Rectal smooth muscle tissue (tissue), 1 donor: Measurements from ENCODE around the gene RERGL.

Source experiments
- H3K27ac ChIP-seq: one replicate; pipeline ENCODE4 v1.7.0; 2013; ENCODE audit warnings: low read depth, low read length, inconsistent platforms
- H3K27me3 ChIP-seq: one replicate; pipeline ENCODE4 v1.7.0; 2013; ENCODE audit warnings: low read length; ENCODE audit not compliant: control insufficient read depth, insufficient read depth
- H3K36me3 ChIP-seq: one replicate; pipeline ENCODE4 v1.7.0; 2013; ENCODE audit warnings: low read length; ENCODE audit not compliant: control insufficient read depth, insufficient read depth
- H3K4me1 ChIP-seq: one replicate; pipeline ENCODE4 v1.7.0; 2013; ENCODE audit warnings: low read length; ENCODE audit not compliant: control insufficient read depth, insufficient read depth
- H3K4me3 ChIP-seq: one replicate; pipeline ENCODE4 v1.7.0; 2013; ENCODE audit warnings: low read length
- H3K9ac ChIP-seq: one replicate; pipeline ENCODE4 v1.7.0; 2013; ENCODE audit warnings: low read length

Gene RERGL

GRCh38 chr12:18090093-18090492 lies at the start of gene RERGL:
TSS of gene RERGL (minus strand) at chr12:18090193. CDS start at chr12:18090140, 53 bp downstream.
- Histone ChIP-seq H3K9ac (no peak within 1 kb of the TSS), H3K36me3 (no peaks in the 10 kb centered on the region), H3K27me3 (no peaks in the 10 kb centered on the region), H3K27ac (no peak within 1 kb of the TSS), H3K4me3 (no peak within 1 kb of the TSS), H3K4me1 (no peaks in the 10 kb centered on the region)

DNA sequence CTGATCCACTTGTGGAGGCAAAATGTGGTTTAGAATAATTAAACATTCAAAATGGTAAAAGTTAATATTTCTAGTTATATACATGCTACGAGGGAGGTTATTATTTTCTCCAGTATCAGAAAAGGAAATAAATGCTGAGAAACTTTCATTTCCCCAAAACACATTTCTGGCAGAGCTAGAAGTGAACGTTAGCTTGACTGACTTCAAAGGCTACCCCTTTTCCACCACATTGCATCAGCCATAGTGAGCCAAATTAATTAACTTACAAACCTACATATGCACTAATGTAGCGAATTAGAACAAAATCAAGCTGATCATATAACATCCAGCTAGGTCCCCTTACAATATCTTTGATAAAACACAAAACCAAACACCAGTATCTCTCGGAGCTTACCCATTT lies 49.3 kb upstream of the RERGL start:
- Histone ChIP-seq H3K9ac (no peak overlapping the region), H3K36me3 (no peaks in the 10 kb centered on the region), H3K4me1 (no peaks in the 10 kb centered on the region), H3K27ac (no peak overlapping the region), H3K4me3 (no peak overlapping the region), H3K27me3 (no peaks in the 10 kb centered on the region)

GRCh38 chr12:18135509-18135908 lies 45.5 kb upstream of the RERGL start:
- H3K4me3 ChIP-seq = no peak overlapping the region

DNA sequence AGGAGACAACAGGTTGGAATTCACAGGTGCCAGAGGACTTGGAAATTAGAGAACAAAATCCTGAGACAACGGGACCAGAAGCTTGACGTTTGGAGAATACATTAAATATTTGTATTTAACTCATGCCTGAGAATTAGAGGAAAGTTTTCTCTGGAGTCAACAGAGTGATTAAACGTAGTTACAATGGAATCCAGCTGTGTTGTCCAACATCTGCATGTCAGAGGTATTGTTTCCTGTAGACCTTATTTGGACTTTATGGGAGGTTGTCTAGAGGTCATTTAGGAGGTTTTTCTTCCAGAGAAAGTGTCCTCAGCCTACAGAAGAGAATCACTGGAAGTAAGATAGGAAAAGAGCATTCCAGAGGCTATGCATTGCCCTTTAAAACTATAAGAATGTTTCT lies 45.1 kb upstream of the RERGL start:
- H3K36me3 ChIP-seq = no peaks in the 10 kb centered on the region
- no peaks in the 10 kb centered on the region for H3K4me1 ChIP-seq
- H3K27me3 ChIP-seq = no peaks in the 10 kb centered on the region
- H3K27ac ChIP-seq = no peak overlapping the region
- H3K9ac ChIP-seq = no peak overlapping the region
- no peak overlapping the region for H3K4me3 ChIP-seq

More at GRCh38 chr12:18135509-18135908, 45.5 kb upstream of the RERGL start:
- no peak overlapping the region for H3K27ac ChIP-seq
- no peak overlapping the region for H3K9ac ChIP-seq
- H3K4me1 ChIP-seq = no peaks in the 10 kb centered on the region
- no peaks in the 10 kb centered on the region for H3K27me3 ChIP-seq
- no peaks in the 10 kb centered on the region for H3K36me3 ChIP-seq

GRCh38 chr12:18130851-18131250 lies 40.9 kb upstream of the RERGL start:
- Histone ChIP-seq H3K36me3 (no peaks in the 10 kb centered on the region), H3K4me3 (no peak overlapping the region), H3K4me1 (no peaks in the 10 kb centered on the region), H3K27ac (no peak overlapping the region), H3K27me3 (no peaks in the 10 kb centered on the region), H3K9ac (no peak overlapping the region)

- no peaks in the 10 kb centered on the region for H3K36me3 ChIP-seq
- no peaks in the 10 kb centered on the region for H3K27me3 ChIP-seq
- no peak overlapping the region for H3K27ac ChIP-seq
- no peaks in the 10 kb centered on the region for H3K4me1 ChIP-seq
- H3K9ac ChIP-seq = no peak overlapping the region
- no peak overlapping the region for H3K4me3 ChIP-seq
Measured at GRCh38 chr12:18123707-18124106, 33.7 kb upstream of the RERGL start.

- no peak overlapping the region for H3K27ac ChIP-seq
Measured at GRCh38 chr12:18120899-18121298, 30.9 kb upstream of the RERGL start.

GRCh38 chr12:18108611-18109010 lies 18.6 kb upstream of the RERGL start:
- no peak overlapping the region for H3K4me3 ChIP-seq
- no peak overlapping the region for H3K27ac ChIP-seq
- no peak overlapping the region for H3K9ac ChIP-seq
- no peaks in the 10 kb centered on the region for H3K4me1 ChIP-seq
- H3K36me3 ChIP-seq = no peaks in the 10 kb centered on the region
- no peaks in the 10 kb centered on the region for H3K27me3 ChIP-seq

More at GRCh38 chr12:18120899-18121298, 30.9 kb upstream of the RERGL start:
- Histone ChIP-seq H3K9ac (no peak overlapping the region), H3K4me3 (no peak overlapping the region), H3K4me1 (no peaks in the 10 kb centered on the region), H3K27me3 (no peaks in the 10 kb centered on the region), H3K36me3 (no peaks in the 10 kb centered on the region)

GRCh38 chr12:18103624-18104023 lies 13.6 kb upstream of the RERGL start:
- H3K4me3 ChIP-seq = no peak overlapping the region
- no peaks in the 10 kb centered on the region for H3K27me3 ChIP-seq
- H3K27ac ChIP-seq = no peak overlapping the region
- no peaks in the 10 kb centered on the region for H3K36me3 ChIP-seq
- H3K4me1 ChIP-seq = no peaks in the 10 kb centered on the region
- H3K9ac ChIP-seq = no peak overlapping the region

DNA sequence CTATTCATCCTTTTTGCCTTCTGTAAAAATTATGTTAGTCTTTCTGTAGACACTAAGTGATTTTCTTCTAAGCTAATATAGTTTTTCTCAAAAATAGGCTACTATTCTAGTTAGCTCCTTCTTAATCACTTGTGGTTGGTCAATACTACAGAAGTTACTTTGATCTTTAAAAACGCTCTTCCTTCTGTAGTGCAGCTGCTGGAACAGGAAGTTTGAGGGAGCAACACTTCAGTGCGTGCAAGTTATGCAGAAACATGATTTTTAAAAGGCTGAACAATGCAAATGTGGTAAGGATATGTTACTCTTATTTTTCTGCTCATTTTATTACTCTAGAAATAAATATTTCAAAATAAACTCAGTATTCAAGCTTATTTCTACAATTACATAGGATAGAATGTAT lies 11.1 kb upstream of the RERGL start:
- H3K9ac ChIP-seq = no peak overlapping the region
- H3K4me1 ChIP-seq = no peaks in the 10 kb centered on the region
- no peak overlapping the region for H3K4me3 ChIP-seq
- H3K27ac ChIP-seq = no peak overlapping the region
- no peaks in the 10 kb centered on the region for H3K36me3 ChIP-seq
- H3K27me3 ChIP-seq = no peaks in the 10 kb centered on the region

- no peak overlapping the region for H3K9ac ChIP-seq
Measured at GRCh38 chr12:18084080-18084479, 5.9 kb downstream of the RERGL start.

DNA sequence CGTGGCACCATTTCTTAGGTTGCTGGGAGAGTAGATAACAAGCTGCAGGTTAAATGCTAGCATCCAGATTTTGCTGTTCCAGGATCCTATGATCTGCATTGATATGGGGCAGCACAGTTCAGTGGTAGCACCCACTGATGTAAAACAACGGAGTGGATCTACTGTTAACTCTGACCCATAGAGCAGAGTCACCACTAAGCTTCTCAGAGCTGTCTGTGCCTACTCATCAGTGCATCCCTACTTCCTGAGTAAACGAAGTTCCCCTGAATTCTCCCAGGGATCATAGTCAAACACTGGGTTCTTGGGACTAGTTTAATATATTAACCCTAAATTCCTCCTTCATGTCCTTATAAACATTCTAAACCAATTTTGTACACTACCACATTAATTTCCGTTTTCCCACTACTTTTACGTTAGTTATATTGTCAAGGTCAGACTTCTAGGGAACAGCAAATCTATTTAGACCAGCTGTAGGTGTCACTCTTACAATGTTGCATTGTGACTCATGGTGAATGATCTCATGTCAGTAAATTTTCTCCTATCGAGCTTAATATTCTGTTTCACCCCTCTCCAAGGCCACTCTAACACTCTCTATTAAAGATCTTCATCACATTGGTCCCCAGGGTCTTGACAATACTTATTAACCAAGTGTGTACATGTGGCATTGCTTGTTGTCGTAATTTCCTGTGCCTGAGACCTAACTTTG lies 10.3 kb downstream of the RERGL start:
- H3K4me3 ChIP-seq = no peak overlapping the region

More at GRCh38 chr12:18084080-18084479, 5.9 kb downstream of the RERGL start:
- H3K36me3 ChIP-seq = no peaks in the 10 kb centered on the region
- H3K4me3 ChIP-seq = no peak overlapping the region
- H3K27me3 ChIP-seq = no peaks in the 10 kb centered on the region
- H3K4me1 ChIP-seq = no peaks in the 10 kb centered on the region
- H3K27ac ChIP-seq = no peak overlapping the region

DNA sequence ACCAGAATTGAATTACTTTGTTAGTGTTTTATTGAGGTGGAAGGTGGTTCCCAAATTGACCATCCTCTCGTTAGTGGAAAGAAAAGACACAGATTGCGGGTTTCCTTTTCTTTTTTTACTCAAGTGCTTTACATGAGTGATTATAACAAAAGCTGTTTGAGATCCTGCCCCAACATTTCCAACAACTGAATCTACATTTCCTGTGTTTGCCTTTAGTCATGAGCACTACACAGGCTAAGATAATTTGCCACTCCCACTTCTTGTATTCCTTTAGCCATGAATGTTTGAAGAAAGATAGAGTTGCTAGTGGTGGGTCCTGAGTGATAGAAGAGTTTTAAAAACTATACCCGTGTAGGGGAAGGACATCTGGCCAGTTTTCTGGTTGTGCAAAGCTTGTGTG lies 16.0 kb downstream of the RERGL start:
- no peaks in the 10 kb centered on the region for H3K4me1 ChIP-seq
- H3K27me3 ChIP-seq = no peaks in the 10 kb centered on the region
- no peak overlapping the region for H3K9ac ChIP-seq
- H3K27ac ChIP-seq = no peak overlapping the region
- no peak overlapping the region for H3K4me3 ChIP-seq
- H3K36me3 ChIP-seq = no peaks in the 10 kb centered on the region

More for the DNA sequence above, 10.3 kb downstream of the RERGL start:
- no peaks in the 10 kb centered on the region for H3K36me3 ChIP-seq
- H3K27ac ChIP-seq = no peak overlapping the region
- no peak overlapping the region for H3K9ac ChIP-seq
- no peaks in the 10 kb centered on the region for H3K27me3 ChIP-seq
- no peaks in the 10 kb centered on the region for H3K4me1 ChIP-seq
